Prostate gland (tissue), 2 donors: Measurements from ENCODE around the gene TEX38. TPM values are rescaled to one million over a fixed set of nuclear protein-coding genes. Genes with fewer than 3 reads are reported as not detected.

Experiments used
- DNase-seq: peaks from one replicate; pipeline ENCODE4 v3.0.0-alpha.2; 2019; ENCODE audit warnings: low spot score
- H3K27ac ChIP-seq, 2 donors: fragments of 200-600 bp; sonication (generic); 2 replicates each; pipeline ENCODE4 v1.5.1; 2017 to 2019
- H3K27me3 ChIP-seq: fragments of 200-600 bp; sonication (generic); replicated peaks from 2 replicates; pipeline ENCODE4 v1.5.1; 2019; ENCODE audit not compliant: insufficient read depth
- H3K36me3 ChIP-seq, 2 donors: fragments of 200-600 bp; sonication (generic); 1 replicate in 1 of 2; 2 replicates in 1 of 2; pipeline versions ENCODE4 v1.5.1 to v1.8.1; 2017 to 2019
- H3K4me1 ChIP-seq: fragments of 200-600 bp; sonication (generic); replicated peaks from 2 replicates; pipeline ENCODE4 v1.5.1; 2019
- H3K4me3 ChIP-seq, 2 donors: fragments of 200-600 bp; sonication (generic); 2 replicates each; pipeline ENCODE4 v1.5.1; 2017 to 2019
- H3K9me3 ChIP-seq: fragments of 200-600 bp; sonication (generic); 2 replicates; pipeline ENCODE4 v1.5.1; 2017
- CTCF ChIP-seq, 4 experiments: fragments of 200-600 bp in 2 of 4; fragments of 450-650 bp in 2 of 4; sonication (generic) in 2 of 4; IDR thresholded peaks; 1 replicate in 3 of 4; 2 replicates in 1 of 4; pipeline ENCODE4 v1.5.1; 2016 to 2019; ENCODE audit warnings: antibody characterized with exemption in 4 of 4, mild to moderate bottlenecking in 2 of 4, moderate library complexity in 2 of 4
- POLR2A ChIP-seq: fragments of 450-650 bp; IDR thresholded peaks from one replicate; pipeline ENCODE4 v1.6.1; 2016; ENCODE audit warnings: antibody characterized with exemption, mild to moderate bottlenecking
- POLR2AphosphoS5 ChIP-seq: sonication (generic); formaldehyde crosslinking; IDR thresholded peaks from one replicate; pipeline ENCODE4 v1.6.1; 2017; ENCODE audit warnings: antibody characterized with exemption
- WGBS: methylation state at CpG from one replicate; pipeline ENCODE4 v1.1.5; 2018; 5-methylcytosine and 5-hydroxymethylcytosine counted together
- intact Hi-C: fragments of 100-400 bp; cut with DNase I; formaldehyde crosslinking; loops from one replicate; pipeline ENCODE4 v1.14.2; 2022
- total RNA-seq, 2 donors: library from RNA; depleted of rRNA; stranded (reverse); fragments of >200 nt; gene quantifications; one replicate each; pipeline ENCODE4 v1.1.0, GENCODE V29; 2016

Gene TEX38
- total RNA-seq, 2 donors from 2014 or later, result 30.6 TPM; not detected in 1

- Histone ChIP-seq H3K27me3 (no peaks in the 10 kb centered on the region), H3K36me3 (no peaks in the 10 kb centered on the region)
These were observed 36.4 kb upstream of the TEX38 start for GRCh38 chr1:46635205-46635604.

GRCh38 chr1:46637444-46638083 lies 34.1 kb upstream of the TEX38 start:
- no peak for DNase-seq
- Histone ChIP-seq H3K9me3 (no peaks in the 10 kb centered on the region), H3K27ac (no peak overlapping the region), H3K27me3 (no peaks in the 10 kb centered on the region), H3K4me3 (no peak overlapping the region), H3K36me3 (no peaks in the 10 kb centered on the region), H3K4me1 (no peaks in the 10 kb centered on the region)
- intact Hi-C loops, result no loop called here
- WGBS, result 40% methylated on average over 2 of the region's 2 CpGs
- TF ChIP-seq POLR2A (no peak), POLR2AphosphoS5 (no peak), CTCF (IDR thresholded peaks at IDR 0.05) (no peak)

More at GRCh38 chr1:46635205-46635604, 36.4 kb upstream of the TEX38 start:
- WGBS, result 93% methylated on average over 2 of the region's 2 CpGs
- no peak for DNase-seq
- TF ChIP-seq POLR2A (no peak), POLR2AphosphoS5 (no peak), CTCF (IDR thresholded peaks at IDR 0.05) (no peak)
- Histone ChIP-seq H3K9me3 (no peaks in the 10 kb centered on the region), H3K27ac (no peak overlapping the region), H3K4me3 (no peak overlapping the region), H3K4me1 (no peaks in the 10 kb centered on the region)
- intact Hi-C loops, result no loop called here

- no peaks in the 10 kb centered on the region for H3K27me3 ChIP-seq
- TF ChIP-seq POLR2A, result no peak
- TF ChIP-seq CTCF (IDR thresholded peaks at IDR 0.05), result no peak
- TF ChIP-seq POLR2AphosphoS5, result no peak
- H3K27ac ChIP-seq, result no peak overlapping the region
- intact Hi-C loops, result no loop called here
- H3K9me3 ChIP-seq, result no peaks in the 10 kb centered on the region
- DNase-seq, result no peak
- no peaks in the 10 kb centered on the region for H3K36me3 ChIP-seq
- H3K4me3 ChIP-seq, result no peak overlapping the region
- H3K4me1 ChIP-seq, result peaks cover 2% of the 10 kb centered on the region
These were observed 32.7 kb upstream of the TEX38 start for GRCh38 chr1:46638921-46639320.

- intact Hi-C loops, result no loop called here
- no peaks in the 10 kb centered on the region for H3K27me3 ChIP-seq
- no peaks in the 10 kb centered on the region for H3K9me3 ChIP-seq
- peaks cover 2% of the 10 kb centered on the region for H3K4me1 ChIP-seq
- no peak overlapping the region for H3K27ac ChIP-seq
- WGBS, result 52% methylated on average over 1 of the region's 1 CpG
- TF ChIP-seq POLR2AphosphoS5 (no peak), CTCF (IDR thresholded peaks at IDR 0.05) (no peak), POLR2A (no peak)
- no peaks in the 10 kb centered on the region for H3K36me3 ChIP-seq
- no peak overlapping the region for H3K4me3 ChIP-seq
- no peak for DNase-seq
These were observed 32.1 kb upstream of the TEX38 start for GRCh38 chr1:46639547-46639946.

- peaks cover 2% of the 10 kb centered on the region for H3K4me1 ChIP-seq
- H3K9me3 ChIP-seq, result no peaks in the 10 kb centered on the region
- no peak overlapping the region for H3K27ac ChIP-seq
- no peaks in the 10 kb centered on the region for H3K36me3 ChIP-seq
- intact Hi-C loops, result no loop called here
- no peaks in the 10 kb centered on the region for H3K27me3 ChIP-seq
- no peak for DNase-seq
- TF ChIP-seq POLR2AphosphoS5, result no peak
- no peak for TF ChIP-seq POLR2A
- TF ChIP-seq CTCF (IDR thresholded peaks at IDR 0.05), result no peak
- H3K4me3 ChIP-seq, result no peak overlapping the region
These were observed 29.5 kb upstream of the TEX38 start for GRCh38 chr1:46642115-46642680.
